Measurements from ENCODE around the gene NELFCD.

GRCh38 chr20:58941471-58941870 is 39.6 kb upstream of the NELFCD start:
- TF ChIP-seq EZH2 (IDR thresholded peaks at IDR 0.05; ENCODE audit: borderline replicate concordance, low read depth, low read length, severe bottlenecking), result no peak
- TF ChIP-seq CTCF (IDR thresholded peaks at IDR 0.05; ENCODE audit: borderline replicate concordance, extremely low read depth, low read length, poor library complexity, severe bottlenecking), result no peak
